HG02623 (cell line): ENCODE data around the gene SLC1A1.

Source experiments
- ATAC-seq: cut with Tn5 transposase; IDR thresholded peaks from one replicate; pipeline ENCODE4 v1.9.1; 2021; ENCODE audit warnings: moderate library complexity; ENCODE audit not compliant: unreplicated experiment

Gene SLC1A1

GRCh38 chr9:4614627-4615026, 124.4 kb downstream of the SLC1A1 start:
- ATAC-seq, result no peak

DNA sequence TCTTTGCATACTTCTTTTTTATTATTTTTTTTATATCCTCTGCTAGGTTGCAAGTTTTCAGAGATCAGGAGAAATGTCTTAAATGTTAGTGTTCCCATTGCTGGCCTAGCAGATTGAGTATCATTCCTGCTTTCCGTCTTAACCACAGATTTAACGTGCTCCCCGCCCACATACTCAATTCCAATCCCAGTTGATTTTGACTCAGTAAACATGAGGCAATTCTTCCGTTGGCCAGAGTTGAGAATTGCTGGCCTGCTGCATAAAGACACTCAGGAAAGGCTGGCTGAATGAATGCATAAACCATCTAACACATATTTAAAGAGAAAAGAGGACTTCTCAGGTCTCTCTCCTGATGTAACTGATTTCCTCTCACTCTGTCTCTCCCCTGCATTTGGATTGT, 125.0 kb downstream of the SLC1A1 start:
- ATAC-seq, result no peak

GRCh38 chr9:4615778-4616177, 125.5 kb downstream of the SLC1A1 start:
- no peak for ATAC-seq

GRCh38 chr9:4617752-4618151, 127.5 kb downstream of the SLC1A1 start:
- ATAC-seq, result no peak

DNA sequence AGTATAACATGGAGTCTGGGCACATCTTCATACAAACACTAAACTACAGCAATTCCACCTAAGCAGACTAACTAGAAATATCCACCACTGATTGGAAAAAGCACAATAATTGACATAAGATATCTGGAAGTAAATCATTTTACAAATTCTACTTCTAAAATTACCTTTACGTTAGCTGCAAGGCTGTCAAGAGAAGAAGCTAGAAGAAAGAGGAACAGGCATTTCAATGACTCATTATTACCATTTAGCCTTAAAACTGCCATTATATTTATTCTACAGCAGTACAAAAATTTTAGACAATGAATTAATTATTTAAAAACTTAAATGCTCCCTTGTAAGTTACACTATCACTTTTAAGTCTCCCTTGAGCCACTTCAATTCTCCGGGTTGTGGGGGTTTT, 128.4 kb downstream of the SLC1A1 start:
- ATAC-seq, result no peak

DNA sequence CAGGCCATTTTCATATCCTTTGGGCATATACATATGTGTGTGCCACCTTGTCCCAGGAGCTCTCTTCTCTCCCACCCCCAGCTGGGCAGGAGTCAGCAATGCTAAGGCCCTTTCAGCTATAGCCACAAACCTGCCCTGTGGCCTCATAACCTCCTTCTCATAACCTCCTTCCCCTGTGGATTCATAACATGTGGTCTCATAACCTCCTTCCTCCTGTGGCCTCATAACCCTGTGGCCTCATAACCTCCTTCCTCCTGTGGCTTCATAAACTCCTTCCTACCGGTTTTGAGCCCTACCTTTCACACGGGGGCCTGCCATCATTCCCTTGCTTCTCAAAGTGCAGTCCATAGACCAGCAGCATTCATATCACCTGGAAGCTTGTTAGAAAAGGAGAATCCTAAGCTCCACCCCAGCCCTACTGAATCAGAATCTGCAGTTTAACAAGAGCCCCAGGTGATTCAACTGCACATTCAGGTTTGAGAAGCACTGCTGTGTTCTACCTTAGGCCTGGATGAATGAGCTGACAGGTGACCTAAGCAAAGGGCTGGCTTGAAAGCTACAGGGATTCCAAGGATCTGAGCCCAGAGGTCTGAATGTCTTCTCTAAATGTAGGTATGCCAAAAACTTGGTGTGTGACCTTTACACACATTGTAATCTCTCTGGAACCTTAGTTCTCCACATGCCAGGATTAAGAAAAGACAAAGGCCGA, 129.9 kb downstream of the SLC1A1 start:
- no peak for ATAC-seq

GRCh38 chr9:4620881-4621555, 130.8 kb downstream of the SLC1A1 start:
- ATAC-seq, result no peak

DNA sequence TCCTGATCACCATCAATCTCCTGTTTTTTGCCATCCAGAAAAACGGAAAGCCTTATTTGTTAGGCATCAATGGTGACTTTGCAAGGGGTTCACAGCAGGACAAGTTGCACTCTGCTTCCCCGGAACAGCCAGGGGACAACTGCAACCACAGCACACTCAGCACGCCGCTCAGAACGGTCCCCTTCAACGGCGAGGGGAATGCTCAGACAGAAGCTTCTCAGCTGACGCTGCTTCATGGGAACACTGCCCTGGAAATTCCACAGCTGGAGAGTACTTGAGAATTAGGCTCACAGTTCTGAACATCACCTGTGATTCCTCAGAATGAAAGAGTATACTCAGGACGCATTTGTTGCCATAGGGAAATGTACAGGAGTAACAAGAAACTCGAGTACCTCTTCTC, 131.7 kb downstream of the SLC1A1 start:
- ATAC-seq, result no peak

DNA sequence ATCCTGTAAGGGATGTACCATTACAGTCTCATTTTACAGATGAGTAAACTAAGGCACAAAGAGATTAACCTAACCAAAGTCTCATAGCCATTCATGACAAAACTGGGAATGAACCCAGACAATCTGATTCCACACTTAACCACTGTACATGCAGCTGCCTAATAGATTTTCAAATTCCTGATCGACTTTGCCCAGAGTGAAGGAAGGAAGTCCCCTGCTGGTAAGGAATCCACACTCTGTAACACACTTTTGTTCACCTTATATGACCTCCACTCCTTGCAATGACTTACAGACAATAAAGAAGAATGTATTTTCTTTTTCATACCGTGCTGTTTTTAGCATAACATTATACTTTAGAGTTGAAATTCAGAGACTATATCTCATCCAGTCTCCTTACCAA, 140.6 kb downstream of the SLC1A1 start:
- no peak for ATAC-seq
